Neuron (in vitro differentiated cells): Measurements from ENCODE around the gene ZC3H7A.
"Not testable (repeated sequence)": the region's sequence is repeated elsewhere in the genome, so short reads cannot be mapped to it uniquely, and the experiment has no call there.

Experiments
- H2AFZ ChIP-seq: one replicate; pipeline ENCODE4 v1.6.1; 2013; ENCODE audit warnings: low read depth, mild to moderate bottlenecking, inconsistent platforms, low read length, moderate library complexity
- H3K27me3 ChIP-seq: one replicate; pipeline ENCODE4 v1.6.1; 2013; ENCODE audit warnings: low read length; ENCODE audit not compliant: insufficient read depth
- H3K36me3 ChIP-seq: one replicate; pipeline ENCODE4 v1.6.1; 2013; ENCODE audit warnings: low read length; ENCODE audit not compliant: insufficient read depth
- H3K4me1 ChIP-seq: one replicate; pipeline ENCODE4 v1.6.1; 2013; ENCODE audit warnings: low read length; ENCODE audit not compliant: insufficient read depth
- H3K4me3 ChIP-seq: 2 replicates; pipeline ENCODE4 v1.5.1; 2013; ENCODE audit warnings: mild to moderate bottlenecking, low read length, moderate library complexity
- H3K9me3 ChIP-seq: one replicate; pipeline ENCODE4 v1.6.1; 2013; ENCODE audit warnings: low read length

ZC3H7A gene

GRCh38 chr16:11797166-11797956 lies at the start of gene ZC3H7A:
ZC3H7A (minus strand) TSS chr16:11797258; CDS start chr16:11782354, 14,904 bp downstream.
- peak within 1 kb of the TSS; percentile 91 for H3K4me3 ChIP-seq
- no peaks in the 10 kb centered on the region for H3K9me3 ChIP-seq
- H3K36me3 ChIP-seq = peaks cover 6% of the 10 kb centered on the region
- no peaks in the 10 kb centered on the region for H3K27me3 ChIP-seq
- peak within 1 kb of the TSS; percentile 84 for H2AFZ ChIP-seq
- H3K4me1 ChIP-seq = peaks cover 18% of the 10 kb centered on the region

GRCh38 chr16:11844499-11844898 lies 47.4 kb upstream of the ZC3H7A start:
- Histone ChIP-seq H3K9me3 (no peaks in the 10 kb centered on the region), H2AFZ (no peak overlapping the region), H3K4me3 (no peak overlapping the region), H3K36me3 (peaks cover 90% of the 10 kb centered on the region), H3K27me3 (no peaks in the 10 kb centered on the region), H3K4me1 (no peaks in the 10 kb centered on the region)

GRCh38 chr16:11843861-11844260 lies 46.8 kb upstream of the ZC3H7A start:
- no peak overlapping the region for H3K4me3 ChIP-seq
- no peaks in the 10 kb centered on the region for H3K4me1 ChIP-seq

GRCh38 chr16:11843206-11843605 lies 46.1 kb upstream of the ZC3H7A start:
- H3K27me3 ChIP-seq = no peaks in the 10 kb centered on the region
- no peaks in the 10 kb centered on the region for H3K4me1 ChIP-seq
- peaks cover 87% of the 10 kb centered on the region for H3K36me3 ChIP-seq
- no peak overlapping the region for H2AFZ ChIP-seq
- no peak overlapping the region for H3K4me3 ChIP-seq
- no peaks in the 10 kb centered on the region for H3K9me3 ChIP-seq

More at GRCh38 chr16:11843861-11844260, 46.8 kb upstream of the ZC3H7A start:
- no peaks in the 10 kb centered on the region for H3K9me3 ChIP-seq
- no peaks in the 10 kb centered on the region for H3K27me3 ChIP-seq
- H3K36me3 ChIP-seq = peaks cover 89% of the 10 kb centered on the region
- H2AFZ ChIP-seq = no peak overlapping the region

GRCh38 chr16:11841026-11841425 lies 44.0 kb upstream of the ZC3H7A start:
- no peaks in the 10 kb centered on the region for H3K4me1 ChIP-seq
- peaks cover 87% of the 10 kb centered on the region for H3K36me3 ChIP-seq
- H3K27me3 ChIP-seq = no peaks in the 10 kb centered on the region
- no peaks in the 10 kb centered on the region for H3K9me3 ChIP-seq
- H3K4me3 ChIP-seq = no peak overlapping the region
- no peak overlapping the region for H2AFZ ChIP-seq

- Histone ChIP-seq H3K27me3 (no peaks in the 10 kb centered on the region), H3K9me3 (no peaks in the 10 kb centered on the region), H3K4me3 (no peak overlapping the region), H3K4me1 (no peaks in the 10 kb centered on the region), H2AFZ (no peak overlapping the region), H3K36me3 (peaks cover 52% of the 10 kb centered on the region)
These were observed 39.7 kb upstream of the ZC3H7A start for GRCh38 chr16:11836650-11837244.

- H3K9me3 ChIP-seq = no peaks in the 10 kb centered on the region
- peaks cover 45% of the 10 kb centered on the region for H3K36me3 ChIP-seq
- H2AFZ ChIP-seq = no peak overlapping the region
- H3K4me3 ChIP-seq = no peak overlapping the region
- H3K27me3 ChIP-seq = no peaks in the 10 kb centered on the region
- H3K4me1 ChIP-seq = no peaks in the 10 kb centered on the region
These were observed 39.0 kb upstream of the ZC3H7A start for GRCh38 chr16:11835891-11836649.

GRCh38 chr16:11835309-11835708 lies 38.3 kb upstream of the ZC3H7A start:
- Histone ChIP-seq H3K36me3 (peaks cover 37% of the 10 kb centered on the region), H3K9me3 (no peaks in the 10 kb centered on the region), H3K4me1 (no peaks in the 10 kb centered on the region), H3K27me3 (no peaks in the 10 kb centered on the region), H3K4me3 (no peak overlapping the region), H2AFZ (no peak overlapping the region)

- no peak overlapping the region for H3K4me3 ChIP-seq
- peaks cover 26% of the 10 kb centered on the region for H3K36me3 ChIP-seq
- no peak overlapping the region for H2AFZ ChIP-seq
- no peaks in the 10 kb centered on the region for H3K4me1 ChIP-seq
- H3K9me3 ChIP-seq = no peaks in the 10 kb centered on the region
- no peaks in the 10 kb centered on the region for H3K27me3 ChIP-seq
These were observed 37.1 kb upstream of the ZC3H7A start for GRCh38 chr16:11833951-11834695.

GRCh38 chr16:11828696-11829095 lies 31.6 kb upstream of the ZC3H7A start:
- Histone ChIP-seq H3K27me3 (no peaks in the 10 kb centered on the region), H3K4me3 (no peak overlapping the region), H3K4me1 (no peaks in the 10 kb centered on the region), H2AFZ (no peak overlapping the region), H3K36me3 (no peaks in the 10 kb centered on the region), H3K9me3 (no peaks in the 10 kb centered on the region)

- not testable (repeated sequence) for H3K36me3 ChIP-seq, H3K4me1 ChIP-seq, H3K27me3 ChIP-seq, H3K4me3 ChIP-seq, H2AFZ ChIP-seq, H3K9me3 ChIP-seq
These were observed 28.6 kb upstream of the ZC3H7A start for GRCh38 chr16:11825520-11826165.

GRCh38 chr16:11824362-11824761 lies 27.3 kb upstream of the ZC3H7A start:
- no peaks in the 10 kb centered on the region for H3K36me3 ChIP-seq
- no peaks in the 10 kb centered on the region for H3K4me1 ChIP-seq
- no peak overlapping the region for H2AFZ ChIP-seq
- no peaks in the 10 kb centered on the region for H3K9me3 ChIP-seq
- no peaks in the 10 kb centered on the region for H3K27me3 ChIP-seq
- H3K4me3 ChIP-seq = no peak overlapping the region
